Colonic mucosa (tissue), 4 donors: ENCODE measurements around the gene TAS2R14. TPM values are rescaled to one million over a fixed set of nuclear protein-coding genes. Genes with fewer than 3 reads are reported as not detected.

Experiments
- DNase-seq: peaks from one replicate; pipeline ENCODE4 v3.0.0-alpha.2; 2020
- H3K27ac ChIP-seq: fragments of 200-600 bp; one replicate; pipeline ENCODE4 v1.8.0; 2021
- H3K27me3 ChIP-seq: fragments of 200-600 bp; one replicate; pipeline ENCODE4 v1.8.0; 2021
- H3K36me3 ChIP-seq: fragments of 200-600 bp; one replicate; pipeline ENCODE4 v1.8.0; 2021
- H3K4me1 ChIP-seq: fragments of 200-600 bp; one replicate; pipeline ENCODE4 v1.8.0; 2021; ENCODE audit warnings: mild to moderate bottlenecking
- H3K4me3 ChIP-seq: fragments of 200-600 bp; one replicate; pipeline ENCODE4 v1.8.0; 2021
- H3K9ac ChIP-seq, 2 donors: one replicate each; pipeline ENCODE4 v1.7.0; 2013; ENCODE audit warnings: control low read depth in 2 of 2, low read depth in 2 of 2, low read length in 2 of 2
- H3K9me3 ChIP-seq: fragments of 200-600 bp; one replicate; pipeline ENCODE4 v1.8.0; 2021
- CTCF ChIP-seq: fragments of 200-600 bp; IDR thresholded peaks from one replicate; pipeline ENCODE4 v1.8.0; 2022; ENCODE audit warnings: antibody characterized with exemption, mild to moderate bottlenecking
- intact Hi-C: fragments of 100-400 bp; cut with DNase I; formaldehyde crosslinking; loops from one replicate; pipeline ENCODE4 v1.14.1; 2022
- total RNA-seq, 2 donors: library from RNA; stranded (reverse); fragmentation: NEBNext Ultra II Directional in 1 of 2; extraction: Animal tissue kit (Norgen Biotek cat#: 25700) in 1 of 2; gene quantifications; one replicate each; pipeline ENCODE4 v1.2.1, GENCODE V29; 2021
- donor health status: healthy.
- donor health status: DM: no; HTN: no; CAD: no.
- donor health status: DM: no; HTN: no; CAD: no.

The TAS2R14 gene
- total RNA-seq, 2 donors from 2014 or later = 1.3 to 1.8 TPM

GRCh38 chr12:10956085-10956484, 17.0 kb upstream of the TAS2R14 start:
- no peaks in the 10 kb centered on the region for H3K36me3 ChIP-seq
- H3K4me1 ChIP-seq = no peaks in the 10 kb centered on the region
- no peaks in the 10 kb centered on the region for H3K9me3 ChIP-seq
- intact Hi-C loops = no loop called here
- no peak overlapping the region for H3K4me3 ChIP-seq
- no peak for DNase-seq
- no peak overlapping the region for H3K9ac ChIP-seq
- TF ChIP-seq CTCF = no peak
- H3K27ac ChIP-seq = no peak overlapping the region
- H3K27me3 ChIP-seq = no peaks in the 10 kb centered on the region

GRCh38 chr12:10952645-10953044, 13.6 kb upstream of the TAS2R14 start:
- intact Hi-C loops = no loop called here
- Histone ChIP-seq H3K27me3 (no peaks in the 10 kb centered on the region), H3K27ac (no peak overlapping the region), H3K4me3 (no peak overlapping the region), H3K36me3 (no peaks in the 10 kb centered on the region), H3K4me1 (no peaks in the 10 kb centered on the region), H3K9me3 (no peaks in the 10 kb centered on the region), H3K9ac (no peak overlapping the region)
- DNase-seq = no peak
- TF ChIP-seq CTCF = no peak

- Histone ChIP-seq H3K4me1 (no peaks in the 10 kb centered on the region), H3K27ac (no peak overlapping the region), H3K4me3 (no peak overlapping the region), H3K27me3 (no peaks in the 10 kb centered on the region), H3K36me3 (no peaks in the 10 kb centered on the region), H3K9ac (no peak overlapping the region), H3K9me3 (no peaks in the 10 kb centered on the region)
- no peak for DNase-seq
- intact Hi-C loops = no loop called here
- TF ChIP-seq CTCF = no peak
These were observed 4.1 kb upstream of the TAS2R14 start for GRCh38 chr12:10943167-10943566.

GRCh38 chr12:10941916-10942607, 3.0 kb upstream of the TAS2R14 start:
- TF ChIP-seq CTCF = no peak
- H3K27me3 ChIP-seq = no peaks in the 10 kb centered on the region
- H3K9me3 ChIP-seq = no peaks in the 10 kb centered on the region
- intact Hi-C loops = no loop called here
- no peak overlapping the region for H3K9ac ChIP-seq
- H3K4me3 ChIP-seq = no peak overlapping the region
- no peaks in the 10 kb centered on the region for H3K4me1 ChIP-seq
- no peak overlapping the region for H3K27ac ChIP-seq
- H3K36me3 ChIP-seq = no peaks in the 10 kb centered on the region
- DNase-seq = no peak

- Histone ChIP-seq H3K9ac (no peak overlapping the region), H3K27me3 (no peaks in the 10 kb centered on the region), H3K36me3 (no peaks in the 10 kb centered on the region), H3K4me1 (no peaks in the 10 kb centered on the region), H3K9me3 (no peaks in the 10 kb centered on the region), H3K4me3 (no peak overlapping the region), H3K27ac (no peak overlapping the region)
- DNase-seq = no peak
- intact Hi-C loops = no loop called here
- no peak for TF ChIP-seq CTCF
These were observed 2.3 kb upstream of the TAS2R14 start for GRCh38 chr12:10941369-10941768.
